ENCODE data around the gene HOXC13.

The HOXC13 gene

DNA sequence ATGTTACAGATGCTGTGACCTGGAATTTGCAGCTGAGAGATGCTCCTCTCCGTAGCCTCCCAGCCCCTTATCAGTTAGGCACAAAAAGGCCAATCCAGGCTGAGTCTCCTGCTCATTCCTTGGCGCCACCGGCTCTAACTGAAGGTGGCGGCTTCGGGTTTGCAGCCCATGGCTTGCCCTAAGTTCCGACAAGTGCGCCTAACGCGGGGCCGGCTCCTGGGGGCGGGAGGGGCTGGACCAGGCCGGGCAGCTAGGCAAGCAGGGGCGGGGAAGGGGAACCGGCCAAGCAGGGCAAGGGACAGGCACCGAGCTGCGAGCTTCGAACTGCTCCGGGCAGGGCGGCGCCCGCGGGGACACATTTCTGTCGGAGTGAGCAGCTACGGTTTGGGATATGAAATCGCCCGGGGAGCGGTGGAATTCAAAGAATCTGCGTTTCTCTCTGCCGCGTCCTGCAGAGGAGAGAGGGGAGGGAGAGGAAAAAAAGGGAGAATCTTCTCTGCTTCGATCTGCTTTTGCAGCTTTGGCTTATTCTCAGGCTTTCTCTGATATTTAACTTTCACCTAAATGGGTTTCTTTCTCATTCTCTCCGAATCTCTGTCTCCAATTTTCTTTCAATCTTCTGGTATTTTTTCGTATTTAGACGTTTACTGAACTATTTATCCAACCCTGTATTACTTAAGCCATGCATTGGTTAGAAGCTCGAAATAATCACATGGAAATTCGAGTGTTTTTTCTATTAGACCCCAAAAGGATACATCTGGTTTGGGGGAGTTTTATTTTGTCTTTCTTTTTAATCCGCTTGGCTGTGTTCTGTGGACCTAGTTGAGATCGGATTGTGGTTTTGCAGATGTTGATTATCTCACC lies 14.5 kb downstream of the HOXC13 start:
- no peaks in the 10 kb centered on the region for H3K36me3 ChIP-seq
- no peak overlapping the region for H3K4me3 ChIP-seq (ENCODE audit: low read depth, low read length)
- H3K9me3 ChIP-seq: no peaks in the 10 kb centered on the region
- H3K27me3 ChIP-seq: peaks cover 100% of the 10 kb centered on the region
- TF ChIP-seq, protein P1, sequence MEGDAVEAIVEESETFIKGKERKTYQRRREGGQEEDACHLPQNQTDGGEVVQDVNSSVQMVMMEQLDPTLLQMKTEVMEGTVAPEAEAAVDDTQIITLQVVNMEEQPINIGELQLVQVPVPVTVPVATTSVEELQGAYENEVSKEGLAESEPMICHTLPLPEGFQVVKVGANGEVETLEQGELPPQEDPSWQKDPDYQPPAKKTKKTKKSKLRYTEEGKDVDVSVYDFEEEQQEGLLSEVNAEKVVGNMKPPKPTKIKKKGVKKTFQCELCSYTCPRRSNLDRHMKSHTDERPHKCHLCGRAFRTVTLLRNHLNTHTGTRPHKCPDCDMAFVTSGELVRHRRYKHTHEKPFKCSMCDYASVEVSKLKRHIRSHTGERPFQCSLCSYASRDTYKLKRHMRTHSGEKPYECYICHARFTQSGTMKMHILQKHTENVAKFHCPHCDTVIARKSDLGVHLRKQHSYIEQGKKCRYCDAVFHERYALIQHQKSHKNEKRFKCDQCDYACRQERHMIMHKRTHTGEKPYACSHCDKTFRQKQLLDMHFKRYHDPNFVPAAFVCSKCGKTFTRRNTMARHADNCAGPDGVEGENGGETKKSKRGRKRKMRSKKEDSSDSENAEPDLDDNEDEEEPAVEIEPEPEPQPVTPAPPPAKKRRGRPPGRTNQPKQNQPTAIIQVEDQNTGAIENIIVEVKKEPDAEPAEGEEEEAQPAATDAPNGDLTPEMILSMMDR (IDR thresholded peaks at IDR 0.05; ENCODE audit: low read depth, low read length): no peak
- H3K4me1 ChIP-seq: no peaks in the 10 kb centered on the region; the same call in 1 of the 2 replicates
- no peak for DNase-seq

DNA sequence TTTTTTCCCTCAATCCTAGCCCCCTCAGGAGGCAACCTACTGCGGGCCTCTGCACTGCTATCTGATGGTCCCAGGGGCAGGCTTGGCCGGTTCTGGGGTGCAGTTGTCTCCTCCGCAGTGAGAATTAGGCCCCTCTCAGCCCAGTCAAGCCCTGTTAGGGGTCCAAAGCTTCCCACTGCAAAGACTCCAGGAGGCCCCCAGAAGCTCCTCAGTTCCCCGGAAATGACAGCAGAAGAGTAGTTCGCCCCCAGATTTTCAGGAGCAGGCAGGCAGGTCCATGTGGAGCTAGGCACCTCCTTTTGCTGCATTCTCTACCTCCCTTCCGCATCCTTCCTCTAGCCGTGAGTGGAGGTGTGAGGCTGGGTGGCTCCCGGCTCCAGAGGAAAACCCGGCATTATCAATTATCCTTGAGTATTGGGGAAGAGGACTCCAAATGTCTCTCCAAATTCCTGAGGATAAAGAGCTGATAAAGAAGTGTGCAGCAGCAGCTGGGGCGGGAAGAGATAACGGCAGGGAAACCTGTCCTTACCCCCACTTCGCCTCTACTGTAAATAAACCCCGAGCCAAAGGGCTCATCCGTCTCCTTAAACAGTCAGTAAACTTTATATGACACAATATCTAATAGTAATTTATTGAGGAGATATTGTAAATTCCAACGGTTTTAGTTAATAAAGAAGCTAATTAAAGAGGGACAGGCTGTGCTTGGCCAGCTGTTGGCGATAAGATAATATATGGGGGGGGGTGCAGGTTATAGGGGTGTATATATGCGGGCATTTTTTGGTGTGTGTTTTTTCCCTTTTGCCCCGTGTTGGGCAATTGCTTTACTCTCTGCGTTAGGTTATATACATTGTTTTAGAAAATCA lies 15.4 kb downstream of the HOXC13 start:
- no peak for DNase-seq
- Histone ChIP-seq H3K9me3 (no peaks in the 10 kb centered on the region), H3K27me3 (peaks cover 100% of the 10 kb centered on the region), H3K36me3 (no peaks in the 10 kb centered on the region), H3K4me1 (no peaks in the 10 kb centered on the region; the same call in 1 of the 2 replicates), H3K4me3 (ENCODE audit: low read depth, low read length) (no peak overlapping the region)
- TF ChIP-seq, protein P1 (IDR thresholded peaks at IDR 0.05; ENCODE audit: low read depth, low read length): no peak

DNA sequence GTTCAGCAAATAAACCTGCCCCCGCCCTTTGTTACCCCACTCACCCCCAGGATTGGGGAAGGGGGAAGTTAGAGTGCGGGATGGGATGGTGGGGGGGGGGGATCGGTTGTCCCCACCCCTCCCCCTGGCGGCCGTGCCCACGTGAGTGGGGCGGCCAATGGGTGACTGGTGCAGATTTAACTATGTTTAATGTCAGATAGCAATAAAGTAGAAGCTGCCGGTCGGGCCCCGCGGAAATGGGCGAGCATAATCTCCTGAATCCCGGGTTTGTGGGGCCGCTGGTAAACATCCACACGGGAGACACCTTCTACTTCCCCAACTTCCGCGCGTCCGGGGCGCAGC lies 16.0 kb downstream of the HOXC13 start, which contains the start of gene HOXC12:
Gene HOXC12 (plus strand): TSS at position 210 of the 342 bp plus-strand sequence. CDS start 27 bp downstream, at position 237.
- peaks cover 100% of the 10 kb centered on the region for H3K27me3 ChIP-seq

DNA sequence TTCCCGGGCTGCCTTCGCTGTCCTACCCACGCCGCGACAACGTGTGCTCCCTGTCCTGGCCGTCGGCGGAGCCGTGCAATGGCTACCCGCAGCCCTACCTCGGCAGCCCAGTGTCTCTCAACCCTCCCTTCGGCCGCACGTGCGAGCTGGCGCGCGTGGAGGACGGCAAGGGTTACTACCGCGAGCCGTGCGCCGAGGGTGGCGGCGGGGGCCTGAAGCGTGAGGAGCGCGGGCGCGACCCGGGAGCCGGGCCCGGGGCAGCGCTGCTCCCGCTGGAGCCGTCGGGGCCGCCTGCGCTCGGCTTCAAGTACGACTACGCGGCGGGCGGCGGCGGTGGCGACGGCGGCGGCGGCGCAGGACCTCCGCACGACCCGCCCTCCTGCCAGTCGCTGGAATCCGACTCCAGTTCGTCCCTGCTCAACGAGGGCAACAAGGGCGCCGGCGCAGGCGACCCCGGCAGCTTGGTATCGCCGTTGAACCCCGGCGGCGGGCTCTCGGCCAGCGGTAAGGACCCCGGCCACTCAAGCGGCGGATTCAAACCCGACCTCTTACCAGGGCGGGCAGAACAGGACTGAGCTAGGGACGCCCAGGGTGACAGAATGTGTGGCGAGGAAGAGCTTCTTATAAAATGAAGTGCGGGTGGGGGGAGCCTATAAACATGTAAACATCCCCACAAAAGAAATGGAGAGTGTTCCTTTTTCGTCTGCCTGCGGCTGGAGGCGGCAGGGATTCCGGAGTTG lies 16.6 kb downstream of the HOXC13 start:
- Histone ChIP-seq H3K4me3 (ENCODE audit: low read depth, low read length) (no peak overlapping the region), H3K27me3 (peaks cover 100% of the 10 kb centered on the region), H3K36me3 (no peaks in the 10 kb centered on the region), H3K4me1 (no peaks in the 10 kb centered on the region; the same call in 1 of the 2 replicates), H3K9me3 (no peaks in the 10 kb centered on the region)
- no peak for DNase-seq
- TF ChIP-seq, protein P1 (IDR thresholded peaks at IDR 0.05; ENCODE audit: low read depth, low read length): no peak

More for the DNA sequence above, 16.0 kb downstream of the HOXC13 start, which contains the start of gene HOXC12:
- no peak for DNase-seq
- TF ChIP-seq, protein P1 (IDR thresholded peaks at IDR 0.05; ENCODE audit: low read depth, low read length): no peak
- Histone ChIP-seq H3K36me3 (no peaks in the 10 kb centered on the region), H3K9me3 (no peaks in the 10 kb centered on the region), H3K4me1 (no peaks in the 10 kb centered on the region; the same call in 1 of the 2 replicates), H3K4me3 (ENCODE audit: low read depth, low read length) (no peak within 1 kb of the TSS)

DNA sequence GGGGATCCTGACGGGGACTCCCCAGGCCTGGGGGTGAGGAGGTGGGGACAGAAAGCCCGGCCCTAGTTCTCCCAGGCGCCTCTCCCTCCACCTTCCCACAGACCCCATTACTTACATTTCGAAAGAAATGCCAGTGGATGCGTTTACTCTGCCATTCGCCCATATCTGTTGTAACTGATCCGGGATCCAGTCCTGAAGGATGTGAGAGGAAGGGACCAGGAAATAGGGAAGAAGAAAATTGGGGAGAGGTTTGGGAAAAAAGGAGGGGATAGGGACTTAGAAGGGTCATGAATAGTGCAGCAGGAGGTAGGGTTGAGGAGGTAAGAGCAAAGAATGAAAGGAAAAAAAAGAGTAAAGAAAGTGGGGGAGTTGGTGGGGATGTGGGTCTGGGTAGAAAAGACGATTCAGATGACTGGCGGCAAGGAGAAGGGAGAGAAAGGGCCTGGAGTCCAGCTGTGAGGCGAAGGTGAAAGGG lies 17.2 kb downstream of the HOXC13 start:
- H3K27me3 ChIP-seq: peaks cover 100% of the 10 kb centered on the region
- no peak for DNase-seq
- no peaks in the 10 kb centered on the region; the same call in 1 of the 2 replicates for H3K4me1 ChIP-seq
- TF ChIP-seq, protein P1 (IDR thresholded peaks at IDR 0.05; ENCODE audit: low read depth, low read length): no peak
- no peaks in the 10 kb centered on the region for H3K9me3 ChIP-seq
- H3K36me3 ChIP-seq: no peaks in the 10 kb centered on the region
- no peak overlapping the region for H3K4me3 ChIP-seq (ENCODE audit: low read depth, low read length)
